Activated CD8-positive, alpha-beta memory T cell treated with anti-CD3 and anti-CD28 coated beads for 4 hours (primary cell): ENCODE measurements around the gene CCDC170.
"Not testable (repeated sequence)": the region's sequence is repeated elsewhere in the genome, so short reads cannot be mapped to it uniquely, and the experiment has no call there.

Source experiments
- DNase-seq, 2 donors: peaks; one replicate each; pipeline ENCODE4 v3.0.0-alpha.2; 2020; ENCODE audit warnings: low read depth in 2 of 2

The CCDC170 gene

GRCh38 chr6:151493804-151494234 is at the start of gene CCDC170:
Gene CCDC170 (plus strand): TSS chr6:151494017. CDS start chr6:151494129, 112 bp downstream.
- DNase-seq = no peak

GRCh38 chr6:151445482-151445881 is 48.3 kb upstream of the CCDC170 start:
- DNase-seq = no peak

- no peak for DNase-seq
These were observed 46.6 kb upstream of the CCDC170 start for GRCh38 chr6:151447237-151447636.

- no peak for DNase-seq
These were observed 45.2 kb upstream of the CCDC170 start for GRCh38 chr6:151448623-151449022.

GRCh38 chr6:151450928-151451327 is 42.9 kb upstream of the CCDC170 start:
- not testable (repeated sequence) for DNase-seq

- no peak for DNase-seq
These were observed 42.3 kb upstream of the CCDC170 start for GRCh38 chr6:151451417-151451949.

GRCh38 chr6:151451950-151452749 is 41.7 kb upstream of the CCDC170 start, which contains the start of gene RMND1:
Gene RMND1 (minus strand): TSS chr6:151452126. CDS start chr6:151445811, 6,315 bp downstream.
- peak; percentile 99 for DNase-seq

- no peak for DNase-seq
These were observed 40.9 kb upstream of the CCDC170 start for GRCh38 chr6:151452750-151453427.

- DNase-seq = not testable (repeated sequence)
These were observed 37.9 kb upstream of the CCDC170 start for GRCh38 chr6:151455751-151456398.

- no peak for DNase-seq
These were observed 32.1 kb upstream of the CCDC170 start for GRCh38 chr6:151461673-151462072.

GRCh38 chr6:151464702-151465101 is 29.1 kb upstream of the CCDC170 start:
- no peak for DNase-seq

- no peak for DNase-seq
These were observed 17.9 kb upstream of the CCDC170 start for GRCh38 chr6:151475653-151476523.

GRCh38 chr6:151477726-151478125 is 16.1 kb upstream of the CCDC170 start:
- DNase-seq = no peak

GRCh38 chr6:151478670-151479069 is 15.1 kb upstream of the CCDC170 start:
- DNase-seq = no peak

GRCh38 chr6:151481786-151482185 is 12.0 kb upstream of the CCDC170 start:
- DNase-seq = no peak

GRCh38 chr6:151482290-151482689 is 11.5 kb upstream of the CCDC170 start:
- no peak for DNase-seq

- no peak for DNase-seq
These were observed 9.8 kb upstream of the CCDC170 start for GRCh38 chr6:151483994-151484393.

GRCh38 chr6:151488226-151488625 is 5.6 kb upstream of the CCDC170 start:
- DNase-seq = no peak

GRCh38 chr6:151490996-151491395 is 2.8 kb upstream of the CCDC170 start:
- DNase-seq = no peak

- no peak for DNase-seq
These were observed 535 bp upstream of the CCDC170 start for GRCh38 chr6:151493161-151493803.
